ENCODE measurements around the gene RPTOR. TPM values are rescaled to one million over a fixed set of nuclear protein-coding genes. Genes with fewer than 3 reads are reported as not detected.

The RPTOR gene
- total RNA-seq, 1 experiment from 2014 or later: 58.0 TPM

DNA sequence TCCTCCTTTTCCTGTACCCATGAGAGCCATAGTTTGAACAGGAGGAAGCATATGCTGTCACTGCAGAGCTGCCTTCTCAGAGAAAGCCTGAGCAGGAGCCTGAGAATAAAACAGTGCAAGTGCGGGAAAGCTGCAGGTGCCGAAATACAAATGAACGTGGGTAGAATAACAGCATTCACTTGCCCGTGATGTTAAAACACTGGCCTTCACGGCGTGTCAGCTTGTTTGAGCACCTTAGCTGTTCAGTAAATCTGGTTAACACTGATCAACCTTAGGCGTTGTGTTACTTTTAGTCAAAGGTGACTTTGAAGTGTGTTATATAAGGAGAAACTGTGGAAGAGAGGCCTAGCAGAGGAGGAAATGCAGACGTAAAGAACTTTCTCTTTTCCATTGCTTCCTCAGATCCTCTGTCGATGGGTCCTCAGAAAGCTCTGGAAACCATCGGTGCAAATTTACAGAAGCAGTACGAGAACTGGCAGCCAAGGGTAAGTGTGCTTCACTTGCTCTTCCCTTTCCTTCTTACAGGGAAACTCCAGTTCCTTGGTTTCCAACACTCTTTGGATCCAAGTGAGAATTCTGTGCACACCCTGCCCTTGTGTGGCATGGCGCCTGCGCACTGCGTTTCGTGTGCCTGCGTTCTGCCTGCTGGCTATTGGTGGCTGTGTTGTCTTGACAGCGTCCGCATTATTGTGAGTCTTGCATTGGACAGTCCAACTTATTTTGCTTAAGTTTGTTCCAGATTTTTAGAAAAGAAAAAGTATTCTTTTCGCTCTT lies 98.9 kb downstream of the RPTOR start:
- peaks cover 2% of the 10 kb centered on the region; the same call in 1 of the 2 replicates for H3K4me1 ChIP-seq (ENCODE audit: control insufficient read depth, insufficient read depth, low read length)
- ATAC-seq (no peak), DNase-seq (ENCODE audit: low read depth, low spot score) (no peak)
- no peaks in the 10 kb centered on the region for H3K27me3 ChIP-seq (ENCODE audit: control insufficient read depth, insufficient read depth, low read length)
- no peaks in the 10 kb centered on the region for H3K36me3 ChIP-seq (ENCODE audit: control insufficient read depth, insufficient read depth, low read length)
- no peak overlapping the region for H3K27ac ChIP-seq (ENCODE audit: low read length)
- in situ Hi-C loops (cut with HindIII; ENCODE audit: low pct_unique_long_range_greater_than_20kb, low sequenced_read_pairs) (no loop called here), intact Hi-C loops (cut with micrococcal nuclease; ENCODE audit: unreplicated experiment) (no loop called here)
- ChIA-PET CTCF (no interaction called here), POLR2A (no interaction called here)
- BruUV-seq (replicated peaks): no TSS peak
- TF ChIP-seq SIN3A (IDR thresholded peaks at IDR 0.05; ENCODE audit: borderline replicate concordance, insufficient read depth, low read depth, low read length): no peak
- TF ChIP-seq POLR2AphosphoS5 (IDR thresholded peaks at IDR 0.05; ENCODE audit: low read depth, low read length): no peak
- TF ChIP-seq TCF7L2 (IDR thresholded peaks at IDR 0.05; ENCODE audit: low read depth, low read length): no peak
- TF ChIP-seq, protein P1, sequence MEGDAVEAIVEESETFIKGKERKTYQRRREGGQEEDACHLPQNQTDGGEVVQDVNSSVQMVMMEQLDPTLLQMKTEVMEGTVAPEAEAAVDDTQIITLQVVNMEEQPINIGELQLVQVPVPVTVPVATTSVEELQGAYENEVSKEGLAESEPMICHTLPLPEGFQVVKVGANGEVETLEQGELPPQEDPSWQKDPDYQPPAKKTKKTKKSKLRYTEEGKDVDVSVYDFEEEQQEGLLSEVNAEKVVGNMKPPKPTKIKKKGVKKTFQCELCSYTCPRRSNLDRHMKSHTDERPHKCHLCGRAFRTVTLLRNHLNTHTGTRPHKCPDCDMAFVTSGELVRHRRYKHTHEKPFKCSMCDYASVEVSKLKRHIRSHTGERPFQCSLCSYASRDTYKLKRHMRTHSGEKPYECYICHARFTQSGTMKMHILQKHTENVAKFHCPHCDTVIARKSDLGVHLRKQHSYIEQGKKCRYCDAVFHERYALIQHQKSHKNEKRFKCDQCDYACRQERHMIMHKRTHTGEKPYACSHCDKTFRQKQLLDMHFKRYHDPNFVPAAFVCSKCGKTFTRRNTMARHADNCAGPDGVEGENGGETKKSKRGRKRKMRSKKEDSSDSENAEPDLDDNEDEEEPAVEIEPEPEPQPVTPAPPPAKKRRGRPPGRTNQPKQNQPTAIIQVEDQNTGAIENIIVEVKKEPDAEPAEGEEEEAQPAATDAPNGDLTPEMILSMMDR (IDR thresholded peaks at IDR 0.05): no peak
- TF ChIP-seq, protein P2, sequence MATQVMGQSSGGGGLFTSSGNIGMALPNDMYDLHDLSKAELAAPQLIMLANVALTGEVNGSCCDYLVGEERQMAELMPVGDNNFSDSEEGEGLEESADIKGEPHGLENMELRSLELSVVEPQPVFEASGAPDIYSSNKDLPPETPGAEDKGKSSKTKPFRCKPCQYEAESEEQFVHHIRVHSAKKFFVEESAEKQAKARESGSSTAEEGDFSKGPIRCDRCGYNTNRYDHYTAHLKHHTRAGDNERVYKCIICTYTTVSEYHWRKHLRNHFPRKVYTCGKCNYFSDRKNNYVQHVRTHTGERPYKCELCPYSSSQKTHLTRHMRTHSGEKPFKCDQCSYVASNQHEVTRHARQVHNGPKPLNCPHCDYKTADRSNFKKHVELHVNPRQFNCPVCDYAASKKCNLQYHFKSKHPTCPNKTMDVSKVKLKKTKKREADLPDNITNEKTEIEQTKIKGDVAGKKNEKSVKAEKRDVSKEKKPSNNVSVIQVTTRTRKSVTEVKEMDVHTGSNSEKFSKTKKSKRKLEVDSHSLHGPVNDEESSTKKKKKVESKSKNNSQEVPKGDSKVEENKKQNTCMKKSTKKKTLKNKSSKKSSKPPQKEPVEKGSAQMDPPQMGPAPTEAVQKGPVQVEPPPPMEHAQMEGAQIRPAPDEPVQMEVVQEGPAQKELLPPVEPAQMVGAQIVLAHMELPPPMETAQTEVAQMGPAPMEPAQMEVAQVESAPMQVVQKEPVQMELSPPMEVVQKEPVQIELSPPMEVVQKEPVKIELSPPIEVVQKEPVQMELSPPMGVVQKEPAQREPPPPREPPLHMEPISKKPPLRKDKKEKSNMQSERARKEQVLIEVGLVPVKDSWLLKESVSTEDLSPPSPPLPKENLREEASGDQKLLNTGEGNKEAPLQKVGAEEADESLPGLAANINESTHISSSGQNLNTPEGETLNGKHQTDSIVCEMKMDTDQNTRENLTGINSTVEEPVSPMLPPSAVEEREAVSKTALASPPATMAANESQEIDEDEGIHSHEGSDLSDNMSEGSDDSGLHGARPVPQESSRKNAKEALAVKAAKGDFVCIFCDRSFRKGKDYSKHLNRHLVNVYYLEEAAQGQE (IDR thresholded peaks at IDR 0.05; ENCODE audit: insufficient read depth in 1 of 2, low read depth in 2 of 2, low read length in 1 of 2): no peak
- no peaks in the 10 kb centered on the region for H3K9me3 ChIP-seq (ENCODE audit: control insufficient read depth, insufficient read depth, low read depth, low read length)
- no peak overlapping the region for H3K4me3 ChIP-seq (ENCODE audit: low read depth in 2 of 2, low read length in 2 of 2)

DNA sequence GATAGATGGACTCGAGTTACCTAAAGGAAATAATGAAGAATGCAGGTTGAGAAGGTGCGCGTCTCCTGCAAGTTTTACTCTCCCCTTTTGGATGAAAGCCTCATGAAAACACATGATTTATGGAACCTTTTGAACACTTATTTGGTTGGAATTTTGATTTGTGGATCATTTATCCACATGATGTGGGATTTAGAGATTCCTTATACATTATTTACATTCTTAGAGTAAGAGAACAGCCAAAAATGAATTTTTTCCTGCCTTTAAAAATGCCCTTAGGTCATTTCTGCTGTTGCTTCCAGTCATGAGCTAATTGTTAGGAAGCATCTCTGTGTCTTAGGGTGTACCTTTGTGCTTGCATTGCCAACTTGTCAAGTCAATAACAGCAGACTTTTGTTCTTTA lies 99.9 kb downstream of the RPTOR start:
- in situ Hi-C loops (cut with HindIII; ENCODE audit: low pct_unique_long_range_greater_than_20kb, low sequenced_read_pairs): no loop called here
- POLR2A ChIA-PET: no interaction called here
- TF ChIP-seq, protein P2 (IDR thresholded peaks at IDR 0.05; ENCODE audit: insufficient read depth in 1 of 2, low read depth in 2 of 2, low read length in 1 of 2): no peak
- TF ChIP-seq, protein P1 (IDR thresholded peaks at IDR 0.05): no peak
- TF ChIP-seq TCF7L2 (IDR thresholded peaks at IDR 0.05; ENCODE audit: low read depth, low read length) (no peak), SIN3A (IDR thresholded peaks at IDR 0.05; ENCODE audit: borderline replicate concordance, insufficient read depth, low read depth, low read length) (no peak), POLR2AphosphoS5 (IDR thresholded peaks at IDR 0.05; ENCODE audit: low read depth, low read length) (no peak)
- CTCF ChIA-PET: interaction anchor here (0.7 kb wide), 1 partner anchor 296 kb away, joined by 7 read pairs; no protein-coding TSS in a partner anchor
- no peaks in the 10 kb centered on the region for H3K9me3 ChIP-seq (ENCODE audit: control insufficient read depth, insufficient read depth, low read depth, low read length)
- H3K4me1 ChIP-seq (ENCODE audit: control insufficient read depth, insufficient read depth, low read length): peaks cover 2% of the 10 kb centered on the region; the same call in 1 of the 2 replicates
- no peak overlapping the region for H3K27ac ChIP-seq (ENCODE audit: low read length)
- no peak for ATAC-seq
- BruUV-seq (replicated peaks): TSS peak; percentile 35
- no peaks in the 10 kb centered on the region for H3K27me3 ChIP-seq (ENCODE audit: control insufficient read depth, insufficient read depth, low read length)
- H3K4me3 ChIP-seq (ENCODE audit: low read depth in 2 of 2, low read length in 2 of 2): no peak overlapping the region
- intact Hi-C loops (cut with micrococcal nuclease; ENCODE audit: unreplicated experiment): no loop called here
- no peaks in the 10 kb centered on the region for H3K36me3 ChIP-seq (ENCODE audit: control insufficient read depth, insufficient read depth, low read length)
- no peak for DNase-seq (ENCODE audit: low read depth, low spot score)
